Myocyte (in vitro differentiated cells): ENCODE measurements around the gene GNAI2. TPM values are rescaled to one million over a fixed set of nuclear protein-coding genes. Genes with fewer than 3 reads are reported as not detected.
A peak's percentile ranks its signal among the peaks of the same experiment; 100 is the strongest.
"Not testable (repeated sequence)": the region's sequence is repeated elsewhere in the genome, so short reads cannot be mapped to it uniquely, and the experiment has no call there.

Experiments used
- DNase-seq: peaks from one replicate; pipeline ENCODE4 v3.0.0-alpha.2; 2012; ENCODE audit warnings: low read depth
- total RNA-seq: library from RNA; depleted of rRNA; stranded (reverse); fragments of >200 nt; gene quantifications from 2 replicates; pipeline ENCODE4 v1.2.3, GENCODE V29; 2014

Gene GNAI2
- total RNA-seq, 1 donor from 2014 or later: 138 TPM

DNA sequence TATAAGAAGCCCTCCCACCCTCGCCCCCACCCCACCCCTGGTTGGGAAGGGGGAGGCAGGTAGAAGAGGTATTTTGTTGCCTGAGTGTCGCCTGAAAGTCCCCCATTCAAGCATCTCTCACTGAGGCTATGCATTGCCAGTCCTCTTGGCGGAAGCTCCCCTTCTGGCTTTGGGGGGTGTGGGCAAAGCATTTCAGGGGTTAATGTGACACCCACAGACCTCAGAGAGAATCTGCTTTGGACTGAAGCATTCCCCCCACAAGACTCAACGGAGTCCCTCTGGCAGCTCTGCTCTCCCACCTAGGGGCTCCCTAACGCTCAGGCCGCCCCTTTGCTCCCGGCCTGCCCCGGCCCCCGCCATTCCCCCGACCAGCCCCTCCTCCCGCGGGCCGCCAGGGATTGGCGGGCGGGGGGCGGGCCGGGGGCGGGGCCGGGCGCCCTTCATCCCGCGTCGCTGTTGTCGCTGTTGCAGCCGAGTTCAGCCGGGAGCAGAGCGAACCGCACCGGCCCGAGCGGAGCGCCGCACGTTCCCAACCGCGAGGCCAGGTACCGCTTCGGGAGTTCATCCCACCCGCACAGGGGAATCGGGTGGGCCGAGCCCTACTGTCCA lies 31.1 kb upstream of the GNAI2 start, which contains the start of gene SLC38A3:
Gene SLC38A3 (plus strand): TSS at position 468 of the 609 bp plus-strand sequence. CDS start 8,929 bp downstream, outside the sequence.
- no peak for DNase-seq

DNA sequence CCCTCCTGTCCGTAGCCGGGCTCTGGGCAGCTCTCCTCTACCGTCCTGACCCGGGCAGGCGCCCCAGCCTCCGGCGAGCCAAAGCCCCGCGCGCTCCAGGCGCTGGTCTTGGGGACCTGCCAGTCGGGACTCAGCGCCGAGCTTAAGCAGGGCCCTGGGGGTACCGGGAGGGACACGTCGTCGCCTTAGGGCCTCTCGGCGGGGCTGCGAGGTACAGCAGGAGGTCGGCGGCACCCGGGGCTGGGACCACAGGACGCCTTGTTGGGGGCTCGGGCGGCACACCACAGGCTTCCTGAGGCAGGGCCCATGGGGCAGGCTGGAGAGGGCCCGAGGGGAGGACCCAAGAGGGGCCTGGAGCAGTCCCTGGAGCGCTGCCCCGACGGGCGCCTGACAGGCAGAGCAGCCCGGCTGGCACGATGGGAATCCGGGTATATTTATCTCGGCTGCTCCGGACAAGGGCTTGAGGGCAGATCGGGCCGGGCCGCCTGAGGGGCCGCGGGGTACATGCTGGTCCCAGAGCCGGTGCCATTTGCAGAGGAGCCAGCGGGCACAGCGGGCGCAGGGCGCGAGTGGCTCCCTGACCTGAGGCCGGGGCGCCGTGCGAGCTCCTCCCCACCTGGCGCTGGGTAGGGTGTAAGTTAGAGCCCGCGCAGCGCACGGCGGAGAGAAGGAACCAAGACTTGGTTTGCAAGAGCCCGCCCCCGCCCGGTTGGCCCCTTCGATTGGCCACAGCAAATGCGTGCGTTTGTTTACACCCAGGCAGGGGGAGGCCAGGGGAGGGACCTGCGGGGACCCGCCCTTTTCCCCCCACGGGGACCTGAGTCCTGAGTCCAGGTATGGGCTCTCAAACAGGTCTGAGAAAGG lies 30.4 kb upstream of the GNAI2 start:
- no peak for DNase-seq

DNA sequence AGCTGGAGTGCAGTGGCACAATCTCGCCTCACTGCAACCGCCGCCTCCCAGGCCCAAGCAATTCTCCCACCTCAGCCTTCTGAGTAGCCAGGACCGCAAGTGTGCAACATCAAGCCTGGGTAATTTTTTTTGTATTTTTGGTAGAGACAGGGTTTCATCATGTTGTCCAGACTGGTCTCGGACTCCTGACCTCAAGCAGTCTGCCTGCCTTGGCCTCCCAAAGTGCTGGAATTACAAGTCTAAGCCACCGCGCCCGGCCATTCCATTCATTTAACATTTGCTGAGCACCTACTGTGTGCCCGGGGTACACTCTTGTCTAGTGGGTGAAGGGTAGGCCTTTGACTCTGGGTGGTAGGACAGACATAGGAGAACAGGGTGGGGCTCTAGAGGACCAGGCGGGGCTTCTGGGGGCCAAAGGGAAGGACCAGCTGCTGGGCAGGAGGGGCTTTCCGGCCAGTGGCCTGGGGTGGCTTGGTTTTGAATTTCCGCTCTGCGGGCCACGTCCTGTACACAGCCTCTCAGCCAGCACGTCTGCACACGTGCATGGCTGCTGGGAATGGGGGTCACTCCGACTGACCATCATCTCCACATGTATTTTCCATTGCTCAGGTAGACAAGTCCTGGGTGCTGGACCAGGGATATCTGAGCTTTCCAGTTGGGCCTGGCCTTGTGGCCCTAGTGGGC lies 28.5 kb upstream of the GNAI2 start:
- no peak for DNase-seq

DNA sequence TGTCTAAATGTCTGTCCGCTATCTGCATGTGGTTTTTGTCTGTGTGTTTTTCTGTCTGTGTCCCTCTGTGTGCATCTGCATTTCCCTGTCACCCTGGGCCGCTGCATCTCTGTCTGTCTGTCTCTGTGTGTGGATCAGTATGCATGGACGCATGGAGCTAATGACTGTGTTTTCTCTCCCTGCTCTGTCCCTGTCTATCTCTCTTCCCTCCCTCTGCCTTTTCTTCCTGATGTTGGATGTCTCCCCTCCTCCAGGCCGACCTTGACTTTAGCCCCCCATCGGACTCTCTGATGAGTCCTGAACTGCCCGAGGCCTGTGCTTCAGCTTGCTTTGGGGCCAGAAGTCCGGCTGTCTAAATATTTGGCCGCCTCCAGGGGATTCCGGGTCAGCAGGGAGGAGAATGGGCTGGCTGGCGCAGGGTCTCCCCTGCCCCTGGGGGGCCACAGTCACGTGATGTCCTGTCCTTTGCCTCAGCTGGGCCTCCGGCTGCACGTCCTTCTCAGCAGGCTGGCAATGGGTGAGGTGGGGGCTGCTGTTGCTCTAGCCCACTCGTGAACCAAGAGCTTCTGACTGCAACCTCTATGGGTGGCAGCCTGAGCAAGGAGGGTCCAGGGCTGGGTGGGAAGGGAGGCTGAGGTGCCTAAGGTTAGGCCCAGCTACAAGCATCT lies 27.2 kb upstream of the GNAI2 start:
- no peak for DNase-seq

DNA sequence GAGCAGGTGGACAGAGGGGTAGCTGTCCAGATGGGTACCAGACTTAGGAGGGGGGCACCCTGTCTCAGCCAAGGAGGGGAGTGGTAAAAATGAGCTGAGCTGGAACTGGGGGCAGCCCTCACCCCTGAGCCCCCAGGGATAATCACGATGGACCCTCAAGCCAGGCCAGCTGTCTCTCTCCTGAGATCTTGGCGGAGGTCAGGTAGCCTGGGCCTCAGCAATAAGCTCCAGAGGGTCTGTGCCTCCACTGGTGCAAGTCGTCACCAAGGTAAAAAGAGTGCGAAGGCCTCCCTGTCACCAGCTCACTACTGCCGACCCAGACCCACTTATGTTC lies 25.9 kb upstream of the GNAI2 start:
- no peak for DNase-seq

DNA sequence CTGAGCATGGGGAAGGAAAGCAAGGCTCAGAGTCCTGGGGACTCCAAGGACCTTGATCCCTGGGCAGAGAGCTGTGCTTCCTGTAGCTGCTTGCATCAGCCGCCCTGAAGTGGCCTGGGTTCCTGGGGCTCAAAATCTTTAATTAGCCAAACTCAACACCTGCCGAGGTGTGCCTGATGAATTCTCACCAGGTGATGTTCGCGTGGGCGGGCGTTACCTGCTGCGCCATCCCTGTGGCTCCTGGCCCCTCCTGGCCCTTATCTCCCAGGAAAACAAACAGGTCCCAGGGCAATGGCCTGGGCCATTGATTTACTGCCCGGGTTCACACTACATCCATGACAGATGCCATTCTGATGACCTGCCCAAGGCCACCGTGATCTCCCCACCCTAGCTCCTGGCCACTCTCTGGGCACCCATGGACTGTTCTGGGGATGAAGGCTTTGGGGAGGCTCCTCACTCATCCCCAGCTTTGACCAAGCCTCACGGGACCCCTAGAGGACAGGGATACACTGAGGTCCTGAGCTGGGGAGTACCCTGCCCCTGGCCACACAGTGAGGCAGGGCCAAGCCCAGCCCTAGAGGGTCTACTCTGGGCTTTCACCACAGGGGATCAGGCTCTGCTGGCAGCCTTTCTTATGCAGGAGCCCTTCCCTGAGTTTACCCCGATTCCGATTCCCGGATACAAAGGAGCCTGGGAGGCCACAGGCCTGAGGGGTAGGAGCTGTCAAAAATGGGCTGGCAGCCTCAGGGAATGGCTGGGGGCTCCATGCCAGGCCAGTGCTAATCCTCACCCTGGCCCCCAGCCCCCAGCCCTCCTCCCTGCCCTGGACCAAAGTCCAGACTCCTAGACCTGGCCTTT lies 25.3 kb upstream of the GNAI2 start:
- no peak for DNase-seq

DNA sequence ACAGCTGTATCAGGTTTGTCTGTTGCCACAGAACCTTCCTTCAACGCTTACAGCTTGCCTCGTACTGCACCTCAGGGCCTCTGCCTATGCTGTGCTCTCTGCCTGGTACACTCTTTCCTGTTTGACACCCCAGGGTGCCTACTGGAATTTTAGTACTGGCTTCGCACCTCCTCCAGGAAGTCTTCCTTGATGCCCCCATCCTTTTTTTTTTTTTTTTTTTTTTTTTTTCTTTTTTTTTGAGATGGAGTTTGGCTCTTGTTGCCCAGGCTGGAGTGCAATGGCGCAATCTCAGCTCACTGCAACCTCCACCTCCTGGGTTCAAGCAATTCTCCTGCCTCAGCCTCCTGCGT lies 24.7 kb upstream of the GNAI2 start:
- DNase-seq: not testable (repeated sequence)

DNA sequence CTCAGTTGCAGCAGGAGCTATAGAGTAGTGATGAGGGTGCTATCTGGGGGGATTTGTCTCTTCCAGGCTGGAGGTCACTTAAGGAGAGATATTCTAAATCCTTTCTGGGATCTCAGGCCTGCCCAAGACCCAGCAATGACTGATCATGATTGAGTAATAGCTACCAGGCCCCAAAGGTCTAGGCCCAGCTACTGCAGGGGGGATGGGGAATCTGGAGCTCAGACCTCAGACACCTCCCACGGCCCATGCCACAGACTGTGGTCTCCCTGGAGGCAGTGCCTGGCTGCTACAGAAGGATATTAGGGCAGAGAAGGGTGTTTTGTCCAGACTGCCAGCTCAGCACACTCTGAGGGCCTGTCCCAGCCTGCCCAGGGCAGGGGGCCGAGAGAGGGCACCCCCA lies 24.1 kb upstream of the GNAI2 start:
- DNase-seq: peak; percentile 59

DNA sequence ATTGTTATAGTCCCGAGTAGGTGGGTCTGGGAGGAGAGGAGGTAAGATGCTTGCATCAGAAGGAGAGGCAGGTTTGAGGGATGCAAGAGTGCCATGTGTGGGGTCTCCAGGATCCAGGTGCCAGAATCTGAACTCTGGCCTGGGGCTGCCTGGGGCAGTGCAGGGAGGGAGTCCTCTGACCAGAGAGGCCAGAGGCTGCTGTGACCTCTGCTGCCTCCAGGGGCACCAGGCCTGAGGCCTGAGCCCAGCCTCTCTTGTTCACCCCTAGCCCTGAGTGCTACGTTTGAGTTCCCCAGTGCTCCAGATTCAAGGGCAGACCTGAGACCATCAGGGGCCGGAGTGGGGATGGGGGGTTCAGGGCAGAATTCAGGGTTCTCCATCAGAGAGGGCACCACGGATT lies 23.5 kb upstream of the GNAI2 start:
- no peak for DNase-seq

DNA sequence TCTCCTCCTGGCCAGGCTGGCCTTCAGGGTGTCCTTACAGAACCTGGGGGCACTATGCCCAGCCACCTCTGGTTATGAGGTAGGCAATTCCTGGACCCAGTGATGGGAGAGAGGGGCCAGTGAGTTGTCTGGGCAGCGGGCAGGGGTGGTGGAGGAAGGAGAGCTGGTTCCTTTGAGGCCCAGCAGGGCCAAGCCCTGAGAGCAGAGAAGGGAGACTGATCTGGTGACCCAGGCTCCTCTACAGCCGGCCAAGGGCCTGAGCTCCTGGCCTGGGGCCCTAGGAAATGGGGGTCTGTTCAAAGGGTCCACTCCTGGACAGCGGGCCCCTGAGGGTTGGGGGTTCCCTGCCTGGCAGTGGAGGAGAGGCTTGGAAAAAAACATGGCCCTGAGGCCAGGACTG lies 23.0 kb upstream of the GNAI2 start:
- no peak for DNase-seq

DNA sequence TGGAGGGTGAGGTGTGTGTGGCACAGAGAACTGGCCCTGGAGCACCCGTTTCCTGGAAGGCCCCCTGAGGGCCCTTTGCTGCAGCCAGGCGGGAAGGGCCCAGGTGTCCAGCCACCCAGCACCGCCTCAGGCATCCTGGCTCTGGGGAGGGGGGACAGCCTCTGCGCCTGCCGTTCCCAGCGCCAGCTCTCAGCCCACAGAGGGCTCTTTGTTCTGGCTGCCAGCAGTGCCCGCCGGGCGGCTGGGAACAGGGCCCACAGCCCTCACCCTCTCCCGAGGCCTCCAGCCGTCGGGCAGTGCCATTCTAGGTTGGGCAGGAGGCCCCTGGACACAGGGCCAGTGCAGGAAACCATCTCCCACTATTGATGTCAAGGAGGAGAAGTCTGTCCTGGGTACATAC lies 22.6 kb upstream of the GNAI2 start:
- no peak for DNase-seq

DNA sequence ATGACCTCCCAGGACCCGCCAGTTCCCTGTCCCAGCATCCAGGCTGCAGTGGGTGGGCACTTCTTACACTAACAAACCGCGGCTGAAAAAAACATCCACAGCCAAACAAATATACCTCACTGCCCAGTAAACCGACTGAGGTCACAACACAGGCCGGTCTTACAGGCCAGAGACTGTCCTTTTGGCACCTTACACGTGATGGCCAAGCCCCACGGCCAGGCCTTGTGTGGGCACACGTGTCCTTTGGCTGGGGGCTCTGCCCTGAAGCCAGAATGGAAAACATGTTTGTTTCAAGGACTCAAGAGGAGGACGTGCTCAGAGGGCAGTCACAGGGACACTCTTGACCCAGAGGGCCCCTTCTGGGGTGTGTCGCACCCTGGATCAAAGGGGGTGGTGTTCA lies 21.2 kb upstream of the GNAI2 start:
- no peak for DNase-seq

DNA sequence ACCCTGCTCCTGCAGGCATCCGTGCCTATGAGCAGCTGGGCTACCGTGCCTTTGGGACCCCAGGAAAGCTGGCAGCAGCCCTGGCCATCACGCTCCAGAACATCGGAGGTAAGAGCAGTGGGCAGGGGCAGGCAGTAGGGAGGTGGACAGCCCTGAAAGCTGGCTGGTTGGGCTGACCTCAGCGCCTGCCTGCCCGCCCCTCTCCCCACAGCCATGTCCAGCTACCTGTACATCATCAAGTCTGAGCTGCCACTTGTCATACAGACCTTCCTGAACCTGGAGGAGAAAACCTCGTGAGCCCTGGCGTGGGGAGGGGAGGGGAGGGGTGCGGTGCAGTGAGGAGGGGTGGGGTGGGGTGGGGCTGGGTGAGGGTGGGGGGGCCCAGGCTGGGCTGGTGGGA lies 20.5 kb upstream of the GNAI2 start:
- DNase-seq: no peak

DNA sequence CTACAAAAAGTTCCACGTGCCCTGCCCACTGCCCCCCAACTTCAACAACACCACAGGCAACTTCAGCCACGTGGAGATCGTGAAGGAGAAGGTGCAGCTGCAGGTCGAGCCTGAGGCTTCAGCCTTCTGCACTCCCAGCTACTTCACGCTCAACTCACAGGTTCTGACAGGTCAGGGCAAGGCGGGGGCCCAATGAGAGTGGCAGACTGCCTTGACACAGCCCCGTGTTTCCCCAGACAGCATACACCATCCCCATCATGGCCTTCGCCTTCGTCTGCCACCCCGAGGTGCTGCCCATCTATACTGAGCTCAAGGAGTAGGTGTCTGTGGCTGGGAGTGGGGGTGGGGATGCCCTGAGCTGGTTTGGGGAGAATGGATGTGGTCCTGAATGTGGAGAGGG lies 18.3 kb upstream of the GNAI2 start:
- no peak for DNase-seq

DNA sequence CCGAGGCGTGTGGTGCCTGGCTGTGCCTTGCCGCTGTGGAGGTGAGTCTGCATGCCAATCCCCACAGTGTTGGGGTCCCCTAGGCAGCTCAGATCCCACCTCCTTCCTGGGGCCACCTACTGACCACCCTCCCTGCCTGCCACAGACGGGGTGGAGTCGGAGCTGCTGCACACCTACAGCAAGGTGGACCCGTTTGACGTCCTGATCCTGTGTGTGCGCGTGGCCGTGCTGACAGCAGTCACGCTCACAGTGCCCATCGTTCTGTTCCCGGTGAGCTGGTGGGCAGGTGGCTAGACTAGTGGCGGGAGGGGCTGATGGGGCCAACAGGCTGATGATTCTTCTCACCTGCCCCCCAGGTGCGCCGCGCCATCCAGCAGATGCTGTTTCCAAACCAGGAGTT lies 17.6 kb upstream of the GNAI2 start:
- no peak for DNase-seq

DNA sequence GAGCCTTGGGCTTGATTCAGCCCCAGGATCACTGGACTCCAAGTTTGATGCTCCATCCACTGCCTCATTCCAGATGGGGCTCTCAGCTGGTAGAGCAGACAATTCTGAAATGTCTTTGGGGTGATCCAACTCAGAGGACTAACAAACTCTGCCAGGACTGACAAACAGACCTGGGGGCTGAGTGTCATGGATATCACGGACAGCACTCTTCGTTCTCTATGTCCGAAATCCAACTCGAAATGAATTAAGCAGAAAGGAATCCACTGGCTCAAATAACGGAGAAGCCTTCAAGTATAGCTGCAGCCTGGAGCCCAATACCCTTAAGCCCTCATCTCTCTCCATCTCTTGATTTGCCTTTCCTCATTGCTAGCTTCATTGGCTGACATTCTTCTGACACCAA lies 16.7 kb upstream of the GNAI2 start:
- no peak for DNase-seq

DNA sequence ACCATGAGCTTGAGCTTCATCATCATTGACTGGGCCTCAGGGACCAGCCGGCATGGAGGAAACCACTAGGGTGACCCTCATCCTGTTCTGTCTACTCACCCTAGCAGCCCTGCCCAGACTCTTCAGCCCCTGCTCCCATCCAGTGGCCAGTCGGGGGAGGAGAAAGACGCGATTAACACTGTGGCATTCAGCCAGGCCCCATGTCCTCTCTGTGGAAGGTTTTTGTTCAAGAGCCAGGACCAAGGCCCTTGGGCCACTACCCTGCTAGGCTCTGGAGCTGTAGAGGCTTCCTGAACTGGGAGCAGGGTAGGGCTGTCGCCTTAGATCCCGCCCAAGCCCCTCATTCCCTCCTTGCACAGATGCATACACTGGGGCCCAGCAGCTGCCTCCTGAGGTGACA lies 15.9 kb upstream of the GNAI2 start:
- DNase-seq: no peak

DNA sequence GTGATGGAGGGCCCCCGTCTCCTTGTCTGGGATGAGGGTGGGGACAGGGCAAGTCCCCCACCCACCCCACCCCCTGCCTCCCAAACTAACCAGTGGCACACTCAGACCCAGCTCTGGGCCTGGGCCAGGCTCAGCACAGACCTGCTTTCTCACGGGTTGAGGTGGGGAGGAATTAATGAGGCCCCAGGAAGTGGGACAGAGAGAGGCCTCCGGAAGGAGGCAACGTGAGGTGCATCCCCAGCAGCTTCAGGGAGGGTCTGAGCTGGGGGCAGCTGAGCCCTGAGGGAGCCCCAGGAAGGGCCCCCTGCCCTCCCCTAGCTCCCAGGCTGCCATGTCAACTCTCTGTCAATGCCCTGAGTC lies 15.0 kb upstream of the GNAI2 start:
- no peak for DNase-seq

DNA sequence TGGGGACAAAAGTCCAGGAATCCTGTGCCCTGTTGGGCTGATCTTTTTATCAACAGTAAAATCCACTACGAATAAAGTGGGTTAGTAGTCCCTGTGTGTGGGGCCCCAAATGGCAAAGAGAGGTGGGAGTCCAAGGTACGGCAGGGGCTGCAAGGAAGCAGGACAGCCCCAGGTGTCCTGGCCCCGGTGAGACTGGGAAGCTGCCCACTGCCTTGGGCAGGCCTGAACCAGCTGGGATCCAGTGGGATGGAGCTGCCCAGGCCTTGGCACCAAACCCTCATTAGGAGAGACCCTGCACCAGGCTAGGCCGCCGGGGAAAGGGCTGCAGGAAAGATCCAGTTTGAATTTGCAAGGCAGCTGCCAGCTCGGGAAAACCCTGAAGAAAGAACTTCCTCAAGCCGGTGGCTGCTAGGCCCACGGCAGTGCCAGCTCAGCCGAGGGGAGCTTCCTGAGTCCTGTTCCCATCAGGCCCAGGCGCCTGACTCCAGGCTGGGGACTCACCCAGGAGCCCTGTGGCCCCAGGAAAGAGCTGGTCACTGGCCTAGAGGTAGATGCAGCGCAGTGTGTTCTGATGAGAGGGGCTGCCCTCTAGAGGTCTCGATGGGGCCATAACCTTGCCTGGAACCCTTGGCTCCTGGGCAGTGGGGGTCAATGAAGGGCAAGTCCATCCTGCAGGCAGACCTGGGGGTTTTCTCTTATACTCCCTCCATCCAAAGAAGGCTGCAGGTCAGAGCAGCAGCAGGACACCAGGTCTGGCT lies 14.4 kb upstream of the GNAI2 start:
- DNase-seq: no peak

DNA sequence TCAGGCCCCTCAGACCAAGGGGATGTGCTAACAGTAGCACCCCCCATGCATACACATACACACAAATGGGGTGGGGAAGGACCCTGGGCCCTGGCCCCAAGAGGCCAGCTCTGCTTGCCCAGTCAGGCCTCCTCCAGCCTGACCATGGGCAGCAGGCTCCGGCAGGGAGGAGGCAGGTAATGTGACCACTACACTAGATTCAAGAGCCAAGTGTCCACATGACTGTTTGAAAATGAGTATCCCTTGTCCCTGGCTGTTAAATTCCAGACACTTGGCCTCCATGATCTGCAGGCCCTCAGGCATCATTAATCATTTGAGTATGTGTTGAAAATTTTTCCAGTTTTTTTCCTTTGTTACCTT lies 13.9 kb upstream of the GNAI2 start:
- no peak for DNase-seq

DNA sequence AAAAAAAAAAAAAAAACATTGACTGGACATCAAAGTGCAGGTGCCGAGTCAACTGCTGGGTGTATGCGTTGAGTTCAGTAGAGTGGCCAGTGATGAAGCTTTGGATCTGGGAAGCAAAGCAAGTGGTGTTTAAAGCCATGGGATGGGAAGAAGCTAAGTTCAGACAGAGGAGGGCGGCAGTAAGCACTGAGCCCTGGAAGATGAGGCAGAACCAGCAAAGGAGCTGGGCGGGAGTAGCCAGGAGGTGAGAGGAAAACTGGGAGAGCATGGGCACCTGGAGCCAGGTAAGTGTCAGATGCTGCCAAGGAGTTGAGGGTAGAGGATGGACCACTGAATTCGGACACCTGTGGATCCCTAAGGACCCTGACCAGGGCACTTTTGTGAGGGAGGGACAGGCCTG lies 11.4 kb upstream of the GNAI2 start:
- no peak for DNase-seq
